ENCODE measurements around the gene FHIT.

DNA sequence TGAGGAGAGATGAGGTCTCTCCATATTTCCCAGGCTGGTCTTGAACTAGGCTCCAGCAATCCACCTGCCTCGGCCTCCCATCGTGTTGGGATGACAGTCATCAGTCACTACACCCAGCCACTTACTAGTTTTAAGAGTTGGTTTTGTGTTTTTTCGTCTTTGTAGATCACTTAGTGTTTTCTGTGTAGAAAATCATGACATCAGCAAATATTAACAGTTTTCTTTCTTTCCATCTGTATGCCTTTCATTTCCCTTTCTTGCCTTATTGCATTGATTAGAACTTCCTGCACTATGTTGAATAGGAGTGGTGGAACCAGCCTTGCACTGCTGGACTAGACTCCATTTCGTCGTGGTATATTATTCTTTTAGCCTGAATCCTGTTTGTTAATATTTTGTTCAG lies 415.5 kb downstream of the FHIT start:
- TF ChIP-seq POLR2A (IDR thresholded peaks at IDR 0.05) = no peak
- TF ChIP-seq, protein P1, sequence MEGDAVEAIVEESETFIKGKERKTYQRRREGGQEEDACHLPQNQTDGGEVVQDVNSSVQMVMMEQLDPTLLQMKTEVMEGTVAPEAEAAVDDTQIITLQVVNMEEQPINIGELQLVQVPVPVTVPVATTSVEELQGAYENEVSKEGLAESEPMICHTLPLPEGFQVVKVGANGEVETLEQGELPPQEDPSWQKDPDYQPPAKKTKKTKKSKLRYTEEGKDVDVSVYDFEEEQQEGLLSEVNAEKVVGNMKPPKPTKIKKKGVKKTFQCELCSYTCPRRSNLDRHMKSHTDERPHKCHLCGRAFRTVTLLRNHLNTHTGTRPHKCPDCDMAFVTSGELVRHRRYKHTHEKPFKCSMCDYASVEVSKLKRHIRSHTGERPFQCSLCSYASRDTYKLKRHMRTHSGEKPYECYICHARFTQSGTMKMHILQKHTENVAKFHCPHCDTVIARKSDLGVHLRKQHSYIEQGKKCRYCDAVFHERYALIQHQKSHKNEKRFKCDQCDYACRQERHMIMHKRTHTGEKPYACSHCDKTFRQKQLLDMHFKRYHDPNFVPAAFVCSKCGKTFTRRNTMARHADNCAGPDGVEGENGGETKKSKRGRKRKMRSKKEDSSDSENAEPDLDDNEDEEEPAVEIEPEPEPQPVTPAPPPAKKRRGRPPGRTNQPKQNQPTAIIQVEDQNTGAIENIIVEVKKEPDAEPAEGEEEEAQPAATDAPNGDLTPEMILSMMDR (IDR thresholded peaks at IDR 0.05) = no peak
- TF ChIP-seq EP300 (IDR thresholded peaks at IDR 0.05) = no peak
